HG03064 (cell line): Measurements from ENCODE around the gene FNTB.

Experiments used
- ATAC-seq: cut with Tn5 transposase; IDR thresholded peaks from one replicate; pipeline ENCODE4 v1.9.1; 2021; ENCODE audit warnings: low read depth; ENCODE audit not compliant: unreplicated experiment

FNTB gene

GRCh38 chr14:64952598-64953309 lies 33.9 kb upstream of the FNTB start:
- ATAC-seq, result no peak

- no peak for ATAC-seq
Measured at GRCh38 chr14:64953310-64953654, 33.4 kb upstream of the FNTB start.

GRCh38 chr14:64953661-64954060 lies 33.0 kb upstream of the FNTB start:
- no peak for ATAC-seq

- no peak for ATAC-seq
Measured at GRCh38 chr14:64954491-64955240, 32.0 kb upstream of the FNTB start.

- no peak for ATAC-seq
Measured at GRCh38 chr14:64955297-64955696, 31.4 kb upstream of the FNTB start.

GRCh38 chr14:64956697-64957406 lies 29.8 kb upstream of the FNTB start:
- no peak for ATAC-seq

GRCh38 chr14:64958201-64958600 lies 28.5 kb upstream of the FNTB start:
- ATAC-seq, result no peak

GRCh38 chr14:64958743-64959142 lies 28.0 kb upstream of the FNTB start:
- no peak for ATAC-seq

GRCh38 chr14:64960762-64961276 lies 25.9 kb upstream of the FNTB start:
- ATAC-seq, result no peak

GRCh38 chr14:64963611-64964010 lies 23.1 kb upstream of the FNTB start:
- ATAC-seq, result no peak

- no peak for ATAC-seq
Measured at GRCh38 chr14:64965356-64966000, 21.2 kb upstream of the FNTB start.

- ATAC-seq, result no peak
Measured at GRCh38 chr14:64966976-64967375, 19.7 kb upstream of the FNTB start.

- no peak for ATAC-seq
Measured at GRCh38 chr14:64968167-64968566, 18.5 kb upstream of the FNTB start.

GRCh38 chr14:64968651-64969050 lies 18.0 kb upstream of the FNTB start:
- no peak for ATAC-seq

- no peak for ATAC-seq
Measured at GRCh38 chr14:64970041-64970440, 16.7 kb upstream of the FNTB start.

GRCh38 chr14:64970776-64971477 lies 15.8 kb upstream of the FNTB start:
- ATAC-seq, result no peak

- ATAC-seq, result no peak
Measured at GRCh38 chr14:64971491-64971942, 15.2 kb upstream of the FNTB start.

GRCh38 chr14:64971943-64972791 lies 14.5 kb upstream of the FNTB start, which contains the start of gene RAB15:
Gene RAB15, minus strand, starts transcription at chr14:64972336. Its CDS starts 260 bp downstream, at chr14:64972076.
- ATAC-seq, result no peak

- no peak for ATAC-seq
Measured at GRCh38 chr14:64973026-64973442, 13.7 kb upstream of the FNTB start.
